Omental fat pad (tissue), 4 donors: ENCODE measurements around the gene ZIC2. TPM values are rescaled to one million over a fixed set of nuclear protein-coding genes. Genes with fewer than 3 reads are reported as not detected.

Source experiments
- ATAC-seq: fragments of 150-250 bp; one replicate; pipeline ENCODE4 v1.9.1; 2016; ENCODE audit warnings: mild to moderate bottlenecking, moderate library complexity; ENCODE audit not compliant: low FRiP score
- DNase-seq: peaks from one replicate; pipeline ENCODE4 v3.0.0-alpha.2; 2019; ENCODE audit warnings: low spot score
- total RNA-seq, 4 donors: library from RNA; depleted of rRNA; stranded (reverse); fragments of >200 nt; gene quantifications; one replicate each; pipeline ENCODE4 v1.1.0, GENCODE V29; 2016
- TF ChIP-seq, protein P1 (sequence below), 3 donors: fragments of 450-650 bp; IDR thresholded peaks; one replicate each; pipeline ENCODE4 v1.5.1; 2016 to 2017; ENCODE audit warnings: antibody characterized with exemption in 3 of 3, mild to moderate bottlenecking in 3 of 3, moderate library complexity in 2 of 3

ZIC2 gene
- total RNA-seq, 4 donors from 2014 or later, result not detected

DNA sequence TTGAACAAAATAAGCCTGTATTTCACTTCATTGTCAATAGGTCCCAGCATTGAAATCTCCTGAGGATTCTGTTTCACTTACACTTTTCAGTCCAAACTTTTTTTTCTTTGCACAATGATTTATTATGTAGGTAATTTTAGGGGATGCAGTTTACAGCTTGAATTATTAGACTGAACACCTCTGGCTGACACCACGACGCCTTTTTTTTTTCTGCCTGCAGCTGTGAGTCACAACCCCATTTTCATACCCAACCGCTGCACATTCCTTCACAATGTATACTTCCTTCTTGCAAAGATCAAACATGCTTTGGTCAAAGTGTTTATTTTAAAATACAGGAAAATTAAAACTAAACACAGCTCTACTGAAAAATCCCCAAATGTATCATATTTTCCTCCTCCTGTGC, 11.4 kb downstream of the ZIC2 start:
- no peak for DNase-seq

DNA sequence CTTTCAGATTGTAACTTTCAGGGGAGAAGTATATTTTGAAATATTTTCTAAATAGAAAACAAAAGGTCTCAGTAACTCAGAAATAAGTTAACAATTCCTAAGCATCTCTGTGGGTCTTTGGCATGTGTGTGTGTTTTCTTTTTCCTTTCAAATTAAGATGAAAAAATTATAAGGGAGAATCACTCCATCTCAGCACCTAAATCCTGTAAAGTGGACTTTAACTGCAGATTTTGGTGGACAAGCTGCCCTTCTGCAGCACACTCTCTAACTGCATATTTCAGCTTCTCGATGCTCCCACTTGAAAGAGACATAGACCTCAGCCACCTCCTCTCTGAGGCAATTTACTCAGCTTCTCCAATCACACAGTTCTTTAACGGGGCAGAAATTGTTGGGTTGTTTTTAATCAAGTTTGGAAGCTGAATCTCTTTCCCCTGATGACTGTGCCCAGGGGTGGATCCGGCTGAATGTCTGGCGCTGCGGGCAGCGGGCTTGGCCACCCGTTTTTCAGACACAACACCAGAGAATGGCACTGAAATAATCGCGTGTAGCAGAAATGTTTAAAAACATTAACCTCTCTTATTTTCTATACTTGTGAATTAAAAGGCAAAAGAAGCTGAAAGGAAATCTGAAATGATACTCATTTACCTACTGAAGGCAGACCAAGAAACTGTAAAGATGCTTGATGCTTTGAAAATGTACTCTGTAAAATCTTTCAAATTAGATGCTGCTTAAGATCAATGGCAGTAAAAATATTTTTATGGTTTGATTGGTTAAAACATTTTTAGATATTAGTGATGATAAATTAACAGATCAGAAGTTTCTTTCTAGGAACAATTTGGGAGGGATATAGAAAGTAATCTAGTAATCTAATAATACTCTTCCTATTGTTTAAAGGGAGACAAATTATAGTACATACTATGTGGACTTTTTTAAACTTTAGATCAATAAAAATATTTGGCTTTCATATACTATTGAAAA, 12.4 kb downstream of the ZIC2 start:
- TF ChIP-seq, protein P1, sequence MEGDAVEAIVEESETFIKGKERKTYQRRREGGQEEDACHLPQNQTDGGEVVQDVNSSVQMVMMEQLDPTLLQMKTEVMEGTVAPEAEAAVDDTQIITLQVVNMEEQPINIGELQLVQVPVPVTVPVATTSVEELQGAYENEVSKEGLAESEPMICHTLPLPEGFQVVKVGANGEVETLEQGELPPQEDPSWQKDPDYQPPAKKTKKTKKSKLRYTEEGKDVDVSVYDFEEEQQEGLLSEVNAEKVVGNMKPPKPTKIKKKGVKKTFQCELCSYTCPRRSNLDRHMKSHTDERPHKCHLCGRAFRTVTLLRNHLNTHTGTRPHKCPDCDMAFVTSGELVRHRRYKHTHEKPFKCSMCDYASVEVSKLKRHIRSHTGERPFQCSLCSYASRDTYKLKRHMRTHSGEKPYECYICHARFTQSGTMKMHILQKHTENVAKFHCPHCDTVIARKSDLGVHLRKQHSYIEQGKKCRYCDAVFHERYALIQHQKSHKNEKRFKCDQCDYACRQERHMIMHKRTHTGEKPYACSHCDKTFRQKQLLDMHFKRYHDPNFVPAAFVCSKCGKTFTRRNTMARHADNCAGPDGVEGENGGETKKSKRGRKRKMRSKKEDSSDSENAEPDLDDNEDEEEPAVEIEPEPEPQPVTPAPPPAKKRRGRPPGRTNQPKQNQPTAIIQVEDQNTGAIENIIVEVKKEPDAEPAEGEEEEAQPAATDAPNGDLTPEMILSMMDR (IDR thresholded peaks at IDR 0.05), result no peak
- DNase-seq (no peak), ATAC-seq (no peak)

More for the DNA sequence above, 11.4 kb downstream of the ZIC2 start:
- TF ChIP-seq, protein P1 (IDR thresholded peaks at IDR 0.05), result no peak
- ATAC-seq, result no peak

DNA sequence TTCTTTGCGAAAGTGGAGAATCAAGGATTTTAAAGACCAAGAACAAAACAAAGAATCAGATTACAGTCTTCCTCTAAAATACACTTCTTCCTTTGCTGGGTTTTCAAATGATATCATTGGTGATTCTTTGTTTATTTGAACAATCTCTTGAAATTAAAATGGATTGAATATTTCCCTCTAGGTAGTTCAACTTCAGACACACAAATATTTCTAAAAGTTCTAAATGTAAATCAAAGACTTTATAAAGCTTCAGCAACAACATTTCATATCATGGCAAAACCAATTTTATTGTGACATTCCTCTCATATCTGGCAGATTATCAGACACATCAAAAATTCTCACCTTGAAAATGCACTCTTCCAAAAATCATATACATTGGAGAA, 13.0 kb downstream of the ZIC2 start:
- TF ChIP-seq, protein P1 (IDR thresholded peaks at IDR 0.05), result no peak
- ATAC-seq (no peak), DNase-seq (no peak)

DNA sequence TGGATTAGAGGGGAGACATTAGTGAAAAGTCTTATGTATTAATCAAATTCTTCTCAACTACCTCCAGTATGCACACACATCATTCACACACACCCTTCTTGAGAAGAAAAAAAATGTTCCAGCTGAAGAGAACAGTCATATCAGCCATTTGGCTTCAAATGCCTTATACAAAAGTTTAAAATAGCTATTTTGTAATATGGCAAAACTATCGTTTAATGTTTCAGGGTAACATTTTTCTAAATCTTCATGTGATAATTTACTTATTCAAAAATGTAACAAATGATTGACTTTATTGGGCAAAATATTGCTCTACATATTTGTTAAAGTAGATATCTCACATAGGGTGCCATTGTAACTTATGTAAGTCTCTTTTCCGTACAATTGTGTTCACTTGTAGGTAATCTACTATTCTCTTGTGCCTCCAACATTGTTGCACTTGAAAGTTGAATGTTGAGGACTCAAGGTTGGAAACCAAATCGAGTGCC, 13.6 kb downstream of the ZIC2 start:
- TF ChIP-seq, protein P1 (IDR thresholded peaks at IDR 0.05), result no peak
- no peak for DNase-seq
- ATAC-seq, result no peak

DNA sequence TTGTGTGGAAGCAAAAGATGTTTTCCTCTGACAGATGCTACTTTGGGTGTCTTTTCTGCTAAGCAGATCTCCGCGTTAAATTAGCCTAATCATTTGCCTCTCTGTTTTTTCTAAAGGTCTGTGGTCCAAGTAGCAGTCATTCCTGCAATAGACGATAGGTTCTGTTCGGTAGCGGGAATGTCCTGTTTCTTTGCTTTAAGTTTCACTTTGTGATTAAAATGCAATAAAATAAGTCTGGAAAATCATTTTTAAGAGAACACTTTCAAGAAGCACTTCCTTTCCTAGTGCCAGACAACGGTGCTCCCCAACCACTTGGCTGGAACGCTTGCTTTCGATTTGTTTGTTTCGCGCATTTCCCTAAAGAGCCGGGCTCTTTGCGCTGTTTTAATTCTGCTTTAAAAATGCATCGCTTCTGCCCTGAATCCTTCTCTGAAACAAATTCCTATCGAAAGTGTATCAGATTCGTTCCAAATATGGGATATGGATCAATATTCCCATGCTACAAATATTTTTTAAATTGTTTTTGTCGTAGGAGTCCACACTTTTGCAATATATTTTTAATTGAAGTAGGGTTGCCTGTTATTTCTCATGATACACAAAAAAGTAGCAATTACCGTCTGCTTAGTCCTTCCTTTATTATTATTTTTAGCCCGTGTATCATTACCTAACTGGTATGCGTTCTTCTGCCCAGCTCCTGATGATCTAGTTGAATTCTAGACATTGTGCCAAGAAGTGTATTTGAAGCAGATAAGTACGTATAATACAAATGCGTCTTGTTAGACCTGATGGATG, 14.2 kb downstream of the ZIC2 start:
- ATAC-seq (no peak), DNase-seq (no peak)
- TF ChIP-seq, protein P1 (IDR thresholded peaks at IDR 0.05), result no peak

DNA sequence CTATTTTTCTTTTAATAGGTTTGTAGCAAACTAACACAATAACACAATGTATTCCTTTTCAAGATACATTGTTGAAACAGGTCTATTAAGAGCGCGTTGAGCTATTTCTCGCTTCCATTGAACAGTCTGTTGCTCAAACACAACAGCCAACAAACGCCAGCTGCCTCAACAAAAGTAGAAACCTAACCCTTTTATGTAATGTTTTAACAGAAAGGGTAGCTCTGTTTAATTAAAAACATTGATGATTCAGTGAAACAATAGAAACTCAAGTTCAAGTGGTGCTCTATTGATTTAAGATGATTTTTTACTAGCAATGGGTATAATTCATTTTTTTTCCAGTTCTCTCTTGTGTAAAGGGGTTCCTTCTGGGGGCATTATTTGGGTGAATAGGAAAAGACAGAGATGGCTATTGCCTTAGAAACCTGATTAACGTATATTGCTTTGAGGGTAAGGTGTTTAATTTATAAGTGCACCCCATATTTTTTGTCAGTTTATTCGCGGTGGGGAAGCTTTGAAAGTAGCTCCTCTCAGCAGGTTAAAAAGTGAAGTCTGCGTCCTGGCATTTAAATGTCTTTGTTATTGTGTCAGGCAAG, 14.9 kb downstream of the ZIC2 start:
- TF ChIP-seq, protein P1 (IDR thresholded peaks at IDR 0.05), result no peak
- DNase-seq (no peak), ATAC-seq (no peak)
